NCI-H2107 treated with DMSO at 0.1 percent for 48 hours (cell line): ENCODE measurements around the gene ARHGEF4.
"Not testable (repeated sequence)": the region's sequence is repeated elsewhere in the genome, so short reads cannot be mapped to it uniquely, and the experiment has no call there.

Source experiments
- DNase-seq: peaks from one replicate; lab custom pipeline; 2025; ENCODE audit not compliant: unreplicated experiment; lab: John Stamatoyannopoulos, UW

Gene ARHGEF4

GRCh38 chr2:130966149-130966774 lies 129.5 kb downstream of the ARHGEF4 start:
- no peak for DNase-seq

DNA sequence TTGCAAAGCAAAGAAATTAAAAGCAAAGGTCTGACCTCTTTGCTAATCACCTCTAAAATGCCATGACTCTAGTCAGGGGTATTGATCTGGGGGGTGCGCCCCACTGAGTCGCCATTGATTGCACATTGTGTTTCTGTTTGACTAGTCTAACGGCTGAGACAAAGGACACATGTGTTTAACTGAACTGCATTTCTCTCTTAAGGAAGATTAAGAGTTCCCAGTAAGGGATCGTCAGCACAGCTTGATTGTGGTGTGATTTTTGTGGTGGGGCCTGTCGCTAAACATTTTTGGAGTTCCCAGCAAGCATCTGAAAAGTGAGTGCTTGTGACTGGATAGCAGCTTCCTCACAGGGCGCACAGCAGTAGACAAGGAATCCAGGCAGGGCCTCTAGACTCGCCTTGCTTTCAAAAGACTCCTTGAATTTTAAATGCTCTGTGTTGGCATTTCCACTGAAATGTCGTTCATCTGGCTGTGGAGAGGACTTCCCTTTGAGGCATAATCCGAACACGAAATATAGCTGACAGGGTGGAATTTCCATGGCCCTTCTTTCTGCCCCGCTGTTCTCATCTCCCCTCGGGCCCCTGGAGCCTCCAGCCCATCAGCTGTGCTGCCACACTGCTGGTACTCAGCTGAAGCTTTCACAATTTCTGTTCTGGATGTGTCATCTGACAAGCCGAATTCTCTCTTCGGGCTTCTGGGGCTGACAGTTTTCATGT lies 130.2 kb downstream of the ARHGEF4 start:
- DNase-seq = no peak

- no peak for DNase-seq
Measured at GRCh38 chr2:130972410-130972809, 135.7 kb downstream of the ARHGEF4 start.

- DNase-seq = no peak
Measured at GRCh38 chr2:130975729-130976128, 139.0 kb downstream of the ARHGEF4 start.

DNA sequence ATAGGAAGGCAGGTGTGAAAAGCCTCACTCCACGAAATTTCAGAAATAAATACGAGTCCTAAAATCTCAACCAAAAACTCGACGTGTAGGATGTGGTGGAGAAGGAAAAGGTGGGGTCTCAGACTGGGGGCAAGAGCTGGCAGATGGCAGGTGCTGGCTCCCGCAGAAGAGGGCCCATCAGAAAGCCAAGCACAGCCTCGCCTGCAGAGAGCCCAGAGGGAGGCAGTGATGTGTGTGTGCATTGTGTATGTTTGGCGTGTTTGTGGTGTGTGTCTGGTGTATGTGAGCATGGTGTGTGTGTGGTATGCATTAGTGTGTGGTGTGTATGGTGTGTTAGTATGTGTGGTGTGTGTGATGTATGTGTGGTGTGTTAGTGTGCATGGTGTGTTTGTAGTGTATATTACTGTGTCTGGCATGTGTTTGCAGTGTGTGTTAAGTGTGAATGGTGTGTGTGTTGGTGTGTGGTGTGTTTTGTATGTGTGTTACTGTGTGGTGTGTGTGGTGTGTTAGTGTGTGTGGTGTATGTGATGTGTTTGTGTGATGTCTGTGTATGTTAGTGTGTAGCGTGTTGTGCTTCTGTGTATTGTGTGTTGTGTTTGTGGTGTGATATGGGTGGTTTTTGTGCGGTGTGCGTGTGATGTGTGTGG lies 140.0 kb downstream of the ARHGEF4 start:
- DNase-seq = no peak

DNA sequence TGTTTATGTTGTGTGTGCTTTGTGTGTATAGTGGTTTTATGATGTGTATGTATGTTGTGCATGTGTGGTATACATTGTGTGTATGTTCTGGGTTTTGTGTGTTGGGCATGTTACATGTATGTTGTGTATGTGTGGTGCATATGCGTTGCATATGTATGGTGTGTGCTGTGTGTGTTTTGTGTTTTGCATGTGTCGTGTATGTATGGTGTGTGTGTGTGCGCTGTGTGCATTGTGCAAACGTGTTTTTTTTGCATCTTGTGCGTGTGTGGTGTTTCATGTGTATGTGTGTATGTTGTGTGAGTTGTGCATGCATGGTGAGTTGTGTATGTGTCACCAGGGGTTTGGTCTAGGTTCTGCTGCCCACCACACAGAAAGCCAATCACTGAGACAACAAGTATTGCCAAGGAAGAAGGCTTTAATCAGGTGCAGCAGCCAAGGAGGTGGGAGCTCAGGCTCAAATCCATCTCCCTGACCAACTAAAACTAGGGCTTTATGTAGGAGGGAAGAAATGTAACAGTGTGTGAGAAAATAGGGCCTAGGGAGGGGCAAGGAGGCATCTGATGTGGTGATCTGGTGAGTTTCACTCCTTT lies 140.8 kb downstream of the ARHGEF4 start:
- DNase-seq = no peak

GRCh38 chr2:130981667-130982066 lies 145.0 kb downstream of the ARHGEF4 start:
- DNase-seq = no peak

GRCh38 chr2:130985206-130985780 lies 148.6 kb downstream of the ARHGEF4 start:
- DNase-seq = no peak

GRCh38 chr2:130985831-130986649 lies 149.3 kb downstream of the ARHGEF4 start:
- no peak for DNase-seq

DNA sequence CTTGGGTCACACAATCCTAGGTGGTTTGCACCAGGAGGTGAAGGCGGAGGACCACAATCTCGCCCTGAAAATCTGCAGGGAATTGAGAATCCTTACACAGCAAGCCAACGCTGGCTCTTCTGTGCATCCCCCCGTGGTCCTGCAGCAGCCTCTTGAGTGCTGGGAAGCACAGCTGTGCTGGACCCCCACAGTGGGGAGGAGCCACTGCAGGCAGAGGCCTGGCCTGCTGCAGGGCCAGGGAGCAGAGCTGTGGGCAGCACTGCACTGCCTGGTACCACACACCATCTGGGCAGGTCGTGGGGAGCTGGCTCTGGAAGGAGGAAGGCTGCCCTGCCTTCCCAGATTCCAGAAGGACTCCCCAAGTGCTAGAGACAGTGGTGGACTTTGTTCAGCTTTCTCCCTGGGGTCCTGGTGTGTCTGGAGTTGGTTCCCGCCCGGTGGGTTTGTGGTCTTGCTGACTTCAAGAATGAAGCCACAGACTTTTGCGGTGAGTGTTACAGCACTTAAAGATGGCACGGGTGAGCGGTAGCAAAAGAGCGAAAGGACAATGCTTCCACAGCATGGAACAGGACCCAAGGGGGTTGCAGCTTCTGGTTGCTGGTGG lies 150.3 kb downstream of the ARHGEF4 start:
- DNase-seq = no peak

DNA sequence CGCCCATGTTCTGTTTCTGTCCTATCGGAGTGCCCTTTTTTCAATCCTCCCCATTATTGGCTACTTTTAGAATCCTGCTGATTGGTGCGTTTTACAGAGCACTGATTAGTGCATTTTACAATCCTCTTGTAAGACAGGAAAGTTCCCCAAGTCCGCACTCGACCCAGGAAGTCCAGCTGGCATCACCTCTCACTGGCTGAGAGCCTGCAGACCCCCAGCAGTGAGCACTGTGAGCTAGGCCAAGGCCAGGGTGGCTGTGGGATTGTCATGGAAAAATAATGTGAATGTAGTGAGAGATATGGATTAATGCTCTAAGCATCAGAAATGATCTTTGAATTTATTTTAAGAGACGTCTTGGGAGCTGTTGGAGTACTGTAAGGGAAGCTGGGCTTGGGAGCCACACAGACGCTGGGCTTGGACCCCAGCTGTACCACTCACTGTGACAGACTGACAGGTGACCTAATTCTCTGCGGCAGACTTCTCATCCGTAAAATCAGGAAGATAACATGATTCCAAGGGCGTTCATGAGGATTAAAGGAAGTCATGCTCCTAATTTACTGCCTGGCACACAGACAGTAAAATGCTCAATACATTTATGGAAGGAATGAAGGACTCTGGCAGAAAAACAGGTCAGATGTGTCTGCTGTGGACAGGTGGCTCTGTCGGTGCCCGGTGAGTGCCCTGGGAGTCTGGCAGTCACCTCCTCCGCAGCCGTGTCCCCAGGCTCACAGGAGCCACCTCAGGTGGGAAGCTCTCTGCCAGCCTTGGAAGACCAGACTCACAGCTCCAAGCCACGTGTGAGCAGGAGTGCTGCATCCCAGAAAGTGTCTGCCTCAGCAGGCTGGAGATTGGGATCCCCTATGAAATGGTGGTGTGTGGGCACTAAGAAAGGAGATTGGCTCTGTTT lies 151.1 kb downstream of the ARHGEF4 start:
- DNase-seq = no peak

GRCh38 chr2:130991446-130991845 lies 154.7 kb downstream of the ARHGEF4 start:
- not testable (repeated sequence) for DNase-seq

DNA sequence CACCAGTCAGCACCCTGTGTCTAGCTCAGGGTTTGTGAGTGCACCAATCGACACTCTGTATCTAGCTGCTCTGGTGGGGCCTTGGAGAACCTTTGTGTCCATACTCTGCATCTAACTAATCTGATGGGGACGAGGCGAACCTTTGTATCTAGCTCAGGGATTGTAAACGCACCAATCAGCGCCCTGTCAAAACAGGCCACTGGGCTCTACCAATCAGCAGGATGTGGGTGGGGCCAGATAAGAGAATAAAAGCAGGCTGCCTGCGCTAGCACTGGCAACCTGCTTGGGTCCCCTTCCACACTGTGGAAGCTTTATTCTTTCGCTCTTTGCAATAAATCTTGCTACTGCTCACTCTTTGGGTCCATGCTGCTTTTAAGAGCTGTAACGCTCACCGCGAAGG lies 155.3 kb downstream of the ARHGEF4 start:
- not testable (repeated sequence) for DNase-seq

DNA sequence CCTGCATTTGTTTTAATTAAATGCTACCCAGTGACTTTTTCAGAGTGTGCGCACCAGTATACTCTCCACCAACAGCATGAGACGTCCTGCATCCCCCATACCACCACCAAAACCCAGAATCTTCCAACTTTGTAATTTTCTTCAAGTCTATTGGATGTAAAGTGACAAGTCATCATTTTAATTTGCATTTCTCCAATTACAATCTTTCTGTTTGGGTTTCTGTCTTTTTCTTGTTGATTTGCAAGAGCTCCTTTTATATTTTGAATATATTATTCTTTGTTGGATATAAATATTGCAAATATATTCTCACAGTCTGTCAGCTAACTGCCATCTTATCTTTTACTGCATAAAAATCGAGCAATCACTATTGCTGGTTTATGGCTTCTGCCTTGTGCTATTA lies 160.0 kb downstream of the ARHGEF4 start:
- DNase-seq = no peak

DNA sequence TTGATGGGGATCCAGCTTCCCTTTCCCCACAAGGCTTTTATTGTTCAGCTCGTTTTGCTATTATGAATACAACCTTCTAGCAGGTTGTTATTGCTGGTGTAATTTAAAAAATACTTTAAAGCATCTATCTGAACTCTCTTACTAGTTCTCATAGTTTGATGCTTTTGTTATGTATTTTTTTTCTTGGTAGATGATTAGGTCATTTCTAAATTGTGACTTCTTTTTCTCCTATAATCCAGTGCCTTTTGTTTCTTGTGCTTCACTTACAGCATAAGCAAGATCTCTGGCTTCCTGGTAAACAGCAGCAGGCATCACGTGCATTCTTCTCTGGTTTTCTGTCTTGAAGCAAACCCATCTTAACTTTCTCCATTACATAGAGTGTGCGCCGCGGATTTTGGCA lies 160.5 kb downstream of the ARHGEF4 start:
- DNase-seq = no peak

DNA sequence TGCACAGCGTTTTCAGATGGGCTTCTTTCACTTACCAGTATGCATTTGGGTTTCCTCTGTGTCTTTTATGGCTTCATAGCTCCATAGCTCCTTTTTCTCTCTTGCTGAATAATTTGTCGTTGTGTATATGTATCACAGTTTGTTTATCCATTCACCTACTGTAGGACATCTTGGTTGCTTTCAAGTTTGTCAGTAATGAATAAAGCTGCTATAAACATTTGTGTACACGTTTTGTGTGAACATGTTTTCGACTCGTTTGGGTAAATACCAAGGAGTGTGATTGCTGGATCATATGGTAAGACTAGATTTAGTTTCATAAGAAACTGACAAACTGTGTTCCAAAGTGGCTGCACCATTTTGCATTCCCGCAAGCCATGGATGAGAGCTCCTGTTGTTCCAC lies 161.8 kb downstream of the ARHGEF4 start:
- no peak for DNase-seq

GRCh38 chr2:131004446-131005209 lies 167.9 kb downstream of the ARHGEF4 start:
- DNase-seq = no peak

- DNase-seq = no peak
Measured at GRCh38 chr2:131005216-131005935, 168.7 kb downstream of the ARHGEF4 start.
